NCI-H526 (cell line): Measurements from ENCODE around the gene DOCK8.
A peak's percentile ranks its signal among the peaks of the same experiment; 100 is the strongest.

Source experiments
- DNase-seq, 2 experiments: peaks; one replicate each; lab custom pipeline; 2025; lab: John Stamatoyannopoulos, UW

Gene DOCK8

DNA sequence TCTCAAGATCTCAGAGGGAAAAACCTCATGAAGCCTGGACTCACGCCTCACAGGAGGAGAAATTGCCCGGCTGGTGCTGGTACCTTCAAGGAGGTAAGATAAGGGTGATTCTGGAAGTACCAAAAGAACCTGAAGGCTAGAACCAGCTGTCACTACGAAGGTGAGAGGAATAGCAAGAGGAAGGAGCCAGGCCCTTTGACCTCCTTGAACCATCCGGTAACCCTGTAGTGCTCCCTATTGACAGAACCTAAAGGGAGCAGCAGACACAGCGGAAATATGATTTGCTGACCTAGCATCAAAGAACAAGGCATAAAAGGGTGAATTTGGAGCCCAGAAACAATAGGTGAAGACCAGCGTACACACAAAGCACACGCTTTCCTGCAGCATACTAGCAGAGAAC is 92.2 kb downstream of the DOCK8 start:
- peak in 1 of 2 experiments; percentile 35 for DNase-seq

GRCh38 chr9:311841-312240 is 97.2 kb downstream of the DOCK8 start:
- DNase-seq: no peak

- DNase-seq: no peak
These were observed 98.1 kb downstream of the DOCK8 start for GRCh38 chr9:312596-313320.

DNA sequence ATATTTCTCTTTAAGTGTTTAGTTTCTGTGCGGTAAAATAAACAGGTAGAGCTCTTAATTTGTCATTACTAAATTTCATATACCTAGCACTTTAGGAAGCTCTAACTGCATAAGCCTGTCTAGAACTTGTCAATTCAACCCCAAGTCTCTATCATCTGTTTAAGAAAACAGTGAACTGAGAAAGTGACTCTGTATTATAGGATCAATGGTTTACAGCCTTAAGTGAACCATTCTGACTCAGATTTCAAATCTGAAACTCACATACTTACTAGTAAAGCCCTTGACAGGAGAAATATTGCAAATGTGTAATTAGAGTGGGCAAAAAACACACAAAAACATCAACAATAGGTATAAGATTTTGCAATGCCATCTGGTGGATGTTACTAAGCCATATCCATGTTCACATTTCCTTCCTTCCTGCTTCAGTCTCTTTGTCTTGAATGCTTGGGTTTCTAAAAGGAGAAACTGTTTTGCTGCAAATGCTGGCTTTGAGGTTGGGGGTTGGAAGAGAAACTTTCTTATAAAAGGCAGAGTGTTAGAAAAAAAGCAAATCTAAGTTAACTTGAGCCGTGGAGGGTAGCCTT is 101.8 kb downstream of the DOCK8 start:
- no peak for DNase-seq

DNA sequence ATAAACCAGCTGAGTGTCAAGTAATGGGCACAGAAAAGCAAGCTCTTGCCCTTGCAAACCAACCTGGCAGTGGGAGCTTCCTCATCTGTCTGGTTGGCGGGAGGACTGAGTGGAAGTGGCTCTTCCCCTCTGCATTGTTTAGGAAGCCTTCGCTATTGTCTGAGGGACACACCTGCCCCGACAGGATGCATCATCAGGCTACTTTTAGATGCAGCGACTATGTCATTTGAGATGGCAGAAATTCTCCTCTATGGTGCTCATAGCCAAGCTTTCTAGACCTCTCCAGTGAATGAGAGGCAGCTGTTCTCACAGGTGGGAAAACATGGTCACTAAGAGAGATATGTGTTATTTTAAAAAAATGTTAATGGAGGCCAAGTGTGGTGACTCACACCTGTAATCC is 104.0 kb downstream of the DOCK8 start:
- no peak for DNase-seq

GRCh38 chr9:324971-325370 is 110.3 kb downstream of the DOCK8 start:
- no peak for DNase-seq

DNA sequence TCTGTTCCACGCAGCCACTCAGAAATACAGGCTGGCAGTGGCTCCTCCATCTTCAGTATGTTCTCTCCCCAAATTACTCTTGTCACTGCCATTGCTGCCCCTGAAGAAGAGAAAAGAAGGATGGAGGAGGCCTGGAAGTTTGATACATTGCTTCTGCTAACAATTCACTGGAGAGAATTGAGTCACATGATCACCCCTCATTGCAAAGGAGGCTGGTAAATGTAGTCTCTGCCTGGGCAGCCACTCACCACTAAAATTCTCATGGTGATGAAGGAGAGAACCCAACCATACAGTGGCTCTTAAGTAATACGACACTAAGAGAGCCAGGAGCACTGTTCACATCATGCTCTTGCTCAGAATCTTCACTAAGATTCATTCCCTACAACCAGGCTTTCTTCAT is 112.0 kb downstream of the DOCK8 start:
- DNase-seq: no peak

DNA sequence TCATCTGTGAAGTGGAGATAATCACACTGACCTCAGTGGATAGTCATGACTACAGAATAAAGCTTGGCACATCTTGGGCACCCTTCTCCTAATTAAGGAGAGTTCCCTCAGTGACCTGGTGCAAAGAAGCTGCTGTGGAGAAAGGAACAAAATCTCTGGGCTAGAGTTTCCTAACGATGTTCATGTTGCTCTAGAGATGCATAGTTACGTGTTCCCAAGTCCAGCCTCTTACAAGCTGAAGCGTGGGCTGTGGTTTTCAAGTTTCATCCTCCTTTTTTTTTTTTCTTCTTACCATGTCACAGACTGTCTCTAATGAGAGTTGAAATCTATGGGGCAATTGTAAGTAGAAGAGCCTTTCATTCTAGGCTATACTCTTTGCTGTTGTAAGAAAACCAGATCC is 113.8 kb downstream of the DOCK8 start:
- DNase-seq: no peak

DNA sequence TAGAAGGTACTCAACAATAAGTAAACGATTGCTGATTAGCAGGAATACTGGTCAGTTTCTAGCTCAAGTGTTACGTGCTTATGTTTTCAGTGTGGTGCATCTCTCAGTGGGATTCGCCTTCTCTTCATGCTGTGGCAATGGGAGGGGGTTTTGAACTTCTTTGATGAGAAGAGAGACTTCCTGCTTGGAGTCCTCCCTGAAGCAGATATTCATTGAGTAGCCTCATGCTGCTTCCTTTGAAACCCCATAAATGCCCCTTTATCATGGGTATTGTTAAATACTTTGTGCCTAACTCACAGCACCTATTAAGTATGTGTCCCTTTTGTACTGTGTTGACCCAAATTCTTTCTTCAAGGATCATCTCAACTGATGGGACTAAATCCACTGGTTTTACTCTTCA is 116.5 kb downstream of the DOCK8 start:
- DNase-seq: no peak

- DNase-seq: no peak
These were observed 120.7 kb downstream of the DOCK8 start for GRCh38 chr9:335373-335772.

GRCh38 chr9:336039-336438 is 121.4 kb downstream of the DOCK8 start:
- peak; percentile 78 to 82 for DNase-seq

DNA sequence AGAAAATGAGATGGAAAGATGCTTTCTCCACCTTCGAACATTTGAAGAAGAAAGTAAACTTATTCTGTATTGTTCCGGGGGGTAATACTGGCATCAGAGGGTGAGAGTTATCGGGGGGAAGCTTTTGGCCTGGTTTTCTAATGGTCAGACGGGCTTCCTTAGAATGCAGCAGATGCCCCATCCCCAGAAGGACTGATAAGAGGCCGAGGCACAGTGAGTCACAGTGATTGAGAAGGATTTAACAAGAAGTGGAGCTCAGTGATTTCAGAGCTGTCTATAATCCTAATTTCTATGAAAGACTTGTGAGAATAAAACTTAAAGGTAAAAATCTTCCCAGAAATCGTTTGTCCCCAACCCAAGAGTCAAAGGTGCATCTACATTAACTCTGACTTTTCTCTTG is 123.9 kb downstream of the DOCK8 start:
- no peak for DNase-seq

- DNase-seq: no peak
These were observed 127.2 kb downstream of the DOCK8 start for GRCh38 chr9:341634-342421.

- no peak for DNase-seq
These were observed 129.1 kb downstream of the DOCK8 start for GRCh38 chr9:343773-344172.

DNA sequence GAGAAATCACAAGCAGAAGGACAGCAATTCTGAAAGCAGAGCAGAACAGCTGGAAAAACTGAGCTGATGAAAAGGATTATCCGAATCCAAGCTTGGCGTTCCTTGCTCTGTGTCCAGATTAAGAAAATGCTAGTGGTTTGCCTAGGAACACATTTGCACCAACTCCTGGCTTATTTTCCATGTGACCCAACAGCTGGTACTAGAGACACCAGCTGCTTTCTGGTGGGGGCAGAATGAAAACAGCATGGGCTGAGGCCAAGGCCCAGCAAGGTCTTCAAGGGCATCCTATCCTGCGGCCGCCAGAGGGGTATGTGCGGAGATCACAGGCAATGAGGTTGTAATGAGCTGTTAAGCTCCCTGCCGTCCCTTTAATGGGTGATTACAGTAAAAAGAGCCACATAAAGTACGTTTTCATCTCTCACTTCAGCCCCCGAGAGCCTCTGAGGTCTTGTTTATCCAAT is 131.5 kb downstream of the DOCK8 start:
- DNase-seq: no peak

- DNase-seq: peak in 1 of 2 experiments; percentile 59
These were observed 133.1 kb downstream of the DOCK8 start for GRCh38 chr9:347667-348292.

- DNase-seq: no peak
These were observed 135.7 kb downstream of the DOCK8 start for GRCh38 chr9:350384-350783.

DNA sequence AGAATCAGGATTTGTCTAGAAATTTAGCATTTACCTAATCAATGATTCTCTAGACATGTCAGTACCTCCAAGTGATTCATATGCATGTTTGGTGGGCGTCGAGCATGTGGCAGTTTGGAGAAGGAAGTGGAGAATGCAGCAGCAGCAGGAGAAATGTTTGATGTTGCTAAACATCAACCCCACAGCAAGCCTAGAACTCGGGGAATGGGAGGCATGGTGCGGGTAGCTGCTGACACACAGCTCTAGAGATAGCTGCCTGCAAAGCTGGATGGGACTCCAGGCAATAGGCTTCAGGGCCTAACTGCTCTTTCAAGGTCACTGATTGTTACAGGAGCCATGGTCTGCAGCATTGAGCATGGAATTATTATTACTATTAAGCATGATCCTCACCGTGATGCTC is 137.3 kb downstream of the DOCK8 start:
- no peak for DNase-seq

- DNase-seq: no peak
These were observed 138.4 kb downstream of the DOCK8 start for GRCh38 chr9:353077-353476.

DNA sequence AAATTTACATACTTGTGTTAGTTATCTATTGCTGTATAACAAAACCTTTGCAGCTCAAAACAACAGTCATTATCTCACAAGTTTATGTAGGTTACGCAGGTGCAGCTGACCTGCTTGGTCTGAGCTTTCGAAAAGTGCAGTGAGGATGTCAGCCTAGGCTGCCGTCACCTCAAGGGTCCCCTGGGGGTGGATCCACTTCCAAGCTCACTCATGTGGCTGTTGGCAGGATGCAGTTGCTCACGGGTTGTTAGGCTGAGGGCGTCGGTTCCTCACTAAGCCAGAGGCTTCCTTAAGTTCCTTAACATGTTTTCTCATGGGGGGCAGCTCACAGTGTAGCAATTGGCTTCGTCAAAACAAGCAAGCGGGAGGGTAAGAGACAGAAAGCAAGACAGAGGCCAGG is 139.8 kb downstream of the DOCK8 start:
- no peak for DNase-seq

- no peak for DNase-seq
These were observed 142.9 kb downstream of the DOCK8 start for GRCh38 chr9:357560-357959.

GRCh38 chr9:362561-363273 is 148.1 kb downstream of the DOCK8 start:
- no peak for DNase-seq
